ENCODE measurements around the gene NIT1.

- TF ChIP-seq, protein P1, sequence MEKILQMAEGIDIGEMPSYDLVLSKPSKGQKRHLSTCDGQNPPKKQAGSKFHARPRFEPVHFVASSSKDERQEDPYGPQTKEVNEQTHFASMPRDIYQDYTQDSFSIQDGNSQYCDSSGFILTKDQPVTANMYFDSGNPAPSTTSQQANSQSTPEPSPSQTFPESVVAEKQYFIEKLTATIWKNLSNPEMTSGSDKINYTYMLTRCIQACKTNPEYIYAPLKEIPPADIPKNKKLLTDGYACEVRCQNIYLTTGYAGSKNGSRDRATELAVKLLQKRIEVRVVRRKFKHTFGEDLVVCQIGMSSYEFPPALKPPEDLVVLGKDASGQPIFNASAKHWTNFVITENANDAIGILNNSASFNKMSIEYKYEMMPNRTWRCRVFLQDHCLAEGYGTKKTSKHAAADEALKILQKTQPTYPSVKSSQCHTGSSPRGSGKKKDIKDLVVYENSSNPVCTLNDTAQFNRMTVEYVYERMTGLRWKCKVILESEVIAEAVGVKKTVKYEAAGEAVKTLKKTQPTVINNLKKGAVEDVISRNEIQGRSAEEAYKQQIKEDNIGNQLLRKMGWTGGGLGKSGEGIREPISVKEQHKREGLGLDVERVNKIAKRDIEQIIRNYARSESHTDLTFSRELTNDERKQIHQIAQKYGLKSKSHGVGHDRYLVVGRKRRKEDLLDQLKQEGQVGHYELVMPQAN (conservative IDR thresholded peaks at IDR 0.05) = no peak; the same call in 1 of the 2 replicates
- TF ChIP-seq KDM1A (IDR thresholded peaks at IDR 0.05; ENCODE audit: borderline replicate concordance) (no peak), ESRRA (IDR thresholded peaks at IDR 0.05; ENCODE audit: low read length) (no peak), POLR2AphosphoS5 (IDR thresholded peaks at IDR 0.05; ENCODE audit: low read length) (no peak), CHD4 (IDR thresholded peaks at IDR 0.05) (no peak)
These were observed 15.4 kb downstream of the NIT1 start for GRCh38 chr1:161133220-161133740.

Data from GM12878 (cell line).